Measurements from ENCODE around the gene PRRT2. TPM values are rescaled to one million over a fixed set of nuclear protein-coding genes. Genes with fewer than 3 reads are reported as not detected.

Gene PRRT2
- total RNA-seq, 2 donors from 2014 or later: 6.6 to 19.2 TPM

GRCh38 chr16:29818082-29818481, 6.1 kb downstream of the PRRT2 start:
- TF ChIP-seq CTCF (IDR thresholded peaks at IDR 0.05) (no peak), POLR2A (IDR thresholded peaks at IDR 0.05) (no peak), POLR2AphosphoS5 (IDR thresholded peaks at IDR 0.05) (no peak)
- intact Hi-C loops (cut with DNase I): loop anchor here (5.0 kb wide), 1 partner anchor 44 kb away; the partner anchor contains the start of gene CDIPT
- Histone ChIP-seq H3K27ac (no peak overlapping the region), H3K4me3 (no peak overlapping the region), H3K27me3 (replicated peaks; ENCODE audit: insufficient read depth) (no peaks in the 10 kb centered on the region), H3K36me3 (no peaks in the 10 kb centered on the region), H3K4me1 (replicated peaks) (peaks cover 13% of the 10 kb centered on the region), H3K9me3 (no peaks in the 10 kb centered on the region)
- 93% methylated on average over 4 of the region's 4 CpGs for WGBS
- DNase-seq (ENCODE audit: low spot score): no peak

- 77% methylated on average over 15 of the region's 15 CpGs for WGBS
- H3K4me3 ChIP-seq: no peak overlapping the region
- H3K36me3 ChIP-seq: no peaks in the 10 kb centered on the region
- peak overlapping the region in 1 of 2 donors; percentile 76 for H3K27ac ChIP-seq
- no peak for DNase-seq (ENCODE audit: low spot score)
- H3K9me3 ChIP-seq: no peaks in the 10 kb centered on the region
- intact Hi-C loops (cut with DNase I): loop anchor here (5.0 kb wide), 1 partner anchor 43 kb away; the partner anchor contains the start of gene CDIPT
- TF ChIP-seq POLR2A (IDR thresholded peaks at IDR 0.05) (no peak), CTCF (IDR thresholded peaks at IDR 0.05) (no peak), POLR2AphosphoS5 (IDR thresholded peaks at IDR 0.05) (no peak)
- H3K27me3 ChIP-seq (replicated peaks; ENCODE audit: insufficient read depth): no peaks in the 10 kb centered on the region
- H3K4me1 ChIP-seq (replicated peaks): peaks cover 16% of the 10 kb centered on the region
Observed at GRCh38 chr16:29819506-29819905, 7.5 kb downstream of the PRRT2 start.

DNA sequence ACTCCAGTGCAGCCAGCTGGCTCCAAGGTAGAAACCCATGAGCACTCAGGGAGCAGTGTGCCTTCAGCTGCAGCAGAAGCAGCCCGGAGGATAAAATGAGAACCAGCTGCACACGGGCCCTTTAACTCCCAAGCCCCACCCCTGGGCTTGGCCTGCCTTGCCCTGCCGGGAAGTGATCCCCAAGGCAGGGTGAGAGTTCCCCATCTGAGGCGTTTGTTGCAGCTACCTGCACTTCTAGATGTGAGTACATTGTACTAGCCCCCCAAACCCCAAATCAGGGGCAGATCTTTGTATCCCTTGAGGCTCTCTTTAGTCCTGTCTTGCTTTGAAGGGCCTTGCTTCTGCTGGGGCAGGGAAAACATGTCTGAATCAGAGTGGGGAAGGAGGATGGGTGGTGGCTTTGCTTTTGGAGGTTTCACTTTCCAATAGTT, 8.3 kb downstream of the PRRT2 start, which contains the start of gene MVP:
TSS of gene MVP (plus strand) at position 192 of the 431 bp plus-strand sequence. CDS start 10,088 bp downstream, outside the sequence.
- H3K4me3 ChIP-seq: peak within 1 kb of the TSS; percentile 40 to 43
- 0% methylated on average over 4 of the region's 4 CpGs for WGBS
- no peaks in the 10 kb centered on the region for H3K9me3 ChIP-seq
- no peaks in the 10 kb centered on the region for H3K27me3 ChIP-seq (replicated peaks; ENCODE audit: insufficient read depth)
- peak; percentile 63 for DNase-seq (ENCODE audit: low spot score)
- H3K4me1 ChIP-seq (replicated peaks): peaks cover 12% of the 10 kb centered on the region
- no peaks in the 10 kb centered on the region for H3K36me3 ChIP-seq
- intact Hi-C loops (cut with DNase I): loop anchor here (10.0 kb wide), 1 partner anchor 145 kb away; the partner anchor contains the start of gene TMEM219
- H3K27ac ChIP-seq: peak within 1 kb of the TSS; percentile 76 to 78
- TF ChIP-seq CTCF (IDR thresholded peaks at IDR 0.05) (no peak), POLR2A (IDR thresholded peaks at IDR 0.05) (peak; percentile 74), POLR2AphosphoS5 (IDR thresholded peaks at IDR 0.05) (peak; percentile 85)

DNA sequence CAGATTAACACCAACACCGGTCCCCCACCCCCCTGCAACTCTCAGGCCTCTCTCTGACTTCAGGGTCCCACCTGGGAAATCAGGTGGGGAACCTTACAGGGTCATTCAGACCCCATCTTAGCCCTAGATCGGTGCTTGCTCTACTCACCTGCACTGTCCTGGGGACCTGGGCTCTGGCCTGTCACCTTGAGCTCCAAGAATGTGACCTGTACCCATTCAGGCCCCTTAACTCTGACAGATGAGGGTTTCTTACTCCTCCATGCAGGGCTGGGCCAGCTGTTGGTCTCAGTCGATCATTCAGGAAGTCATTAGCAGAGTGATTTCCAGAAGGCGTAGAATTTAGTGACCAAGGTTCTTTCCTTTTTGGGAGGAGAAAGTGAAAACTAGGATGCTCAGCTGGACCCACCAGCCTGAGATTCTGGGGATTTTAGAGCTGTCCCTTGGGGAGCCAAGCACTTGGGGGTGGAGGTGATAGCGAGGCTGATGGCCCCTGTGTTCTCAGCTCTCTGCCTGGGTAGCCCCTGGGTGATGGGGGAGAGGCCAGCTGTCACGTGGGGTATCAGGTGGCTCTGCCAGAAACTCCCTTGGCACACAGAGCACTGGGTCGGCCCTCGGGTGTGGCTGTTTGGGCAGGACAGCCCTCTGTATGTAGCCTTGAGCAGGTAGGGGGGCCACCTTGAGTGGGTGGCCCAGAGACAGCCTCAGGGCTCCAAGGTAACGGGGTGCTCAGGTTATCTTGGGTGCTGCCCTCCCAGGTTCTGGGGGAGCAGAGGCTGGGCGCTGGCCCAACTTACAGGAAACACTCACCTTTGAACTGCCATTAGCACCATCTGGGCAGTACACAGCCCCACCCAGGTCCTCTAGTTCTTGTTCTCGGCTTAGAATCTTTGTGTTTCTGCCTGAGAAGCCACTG, 9.0 kb downstream of the PRRT2 start:
- Histone ChIP-seq H3K27ac (peak overlapping the region; percentile 76 to 78), H3K36me3 (no peaks in the 10 kb centered on the region), H3K4me1 (replicated peaks) (peaks cover 12% of the 10 kb centered on the region), H3K27me3 (replicated peaks; ENCODE audit: insufficient read depth) (no peaks in the 10 kb centered on the region), H3K4me3 (peak overlapping the region; percentile 40 to 43), H3K9me3 (no peaks in the 10 kb centered on the region)
- peak; percentile 61 for DNase-seq (ENCODE audit: low spot score)
- TF ChIP-seq POLR2A (IDR thresholded peaks at IDR 0.05): peak; percentile 89
- no peak for TF ChIP-seq CTCF (IDR thresholded peaks at IDR 0.05)
- TF ChIP-seq POLR2AphosphoS5 (IDR thresholded peaks at IDR 0.05): peak; percentile 35
- intact Hi-C loops (cut with DNase I): loop anchor here (10.0 kb wide), 1 partner anchor 144 kb away; the partner anchor contains the start of gene TMEM219
- 25% methylated on average over 10 of the region's 11 CpGs for WGBS
